PC-3 (cell line): ENCODE data around the gene SLC25A26.

Experiments
- EZH2 ChIP-seq: fragments of 300-600 bp; sonication (generic); IDR thresholded peaks from one replicate; pipeline ENCODE4 v1.6.1; 2017; ENCODE audit warnings: antibody characterized with exemption, mild to moderate bottlenecking, low read length; ENCODE audit not compliant: unreplicated experiment
- EZH2phosphoT487 ChIP-seq: fragments of 300-600 bp; sonication (generic); IDR thresholded peaks from 2 replicates; pipeline ENCODE4 v1.6.1; 2018; ENCODE audit warnings: mild to moderate bottlenecking, antibody characterized with exemption, low read length, borderline replicate concordance
- TF ChIP-seq, protein P1 (sequence below): fragments of 300-600 bp; sonication (generic); conservative IDR thresholded peaks from 2 replicates; pipeline ENCODE4 v1.5.1; 2017; ENCODE audit warnings: antibody characterized with exemption, low read depth, mild to moderate bottlenecking, low read length

DNA sequence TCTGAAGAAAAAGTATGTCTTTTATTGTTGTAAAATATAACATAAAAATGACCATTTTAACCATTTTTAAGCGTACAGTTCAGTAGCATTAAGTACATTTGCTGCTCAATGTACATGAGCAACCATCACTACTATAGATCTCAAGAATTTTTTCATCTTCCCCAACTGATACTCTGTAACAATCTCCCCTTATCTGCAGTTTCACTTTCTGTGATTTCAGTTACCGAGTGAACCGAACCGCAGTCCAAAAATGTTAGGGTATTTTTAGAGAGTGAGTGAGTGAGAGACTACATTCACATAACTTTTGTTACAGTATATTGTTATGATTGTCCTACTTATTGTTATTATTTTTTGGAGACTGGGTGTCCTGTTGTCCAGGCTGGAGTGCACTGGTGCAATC lies 9.0 kb upstream of the SLC25A26 start:
- TF ChIP-seq, protein P1, sequence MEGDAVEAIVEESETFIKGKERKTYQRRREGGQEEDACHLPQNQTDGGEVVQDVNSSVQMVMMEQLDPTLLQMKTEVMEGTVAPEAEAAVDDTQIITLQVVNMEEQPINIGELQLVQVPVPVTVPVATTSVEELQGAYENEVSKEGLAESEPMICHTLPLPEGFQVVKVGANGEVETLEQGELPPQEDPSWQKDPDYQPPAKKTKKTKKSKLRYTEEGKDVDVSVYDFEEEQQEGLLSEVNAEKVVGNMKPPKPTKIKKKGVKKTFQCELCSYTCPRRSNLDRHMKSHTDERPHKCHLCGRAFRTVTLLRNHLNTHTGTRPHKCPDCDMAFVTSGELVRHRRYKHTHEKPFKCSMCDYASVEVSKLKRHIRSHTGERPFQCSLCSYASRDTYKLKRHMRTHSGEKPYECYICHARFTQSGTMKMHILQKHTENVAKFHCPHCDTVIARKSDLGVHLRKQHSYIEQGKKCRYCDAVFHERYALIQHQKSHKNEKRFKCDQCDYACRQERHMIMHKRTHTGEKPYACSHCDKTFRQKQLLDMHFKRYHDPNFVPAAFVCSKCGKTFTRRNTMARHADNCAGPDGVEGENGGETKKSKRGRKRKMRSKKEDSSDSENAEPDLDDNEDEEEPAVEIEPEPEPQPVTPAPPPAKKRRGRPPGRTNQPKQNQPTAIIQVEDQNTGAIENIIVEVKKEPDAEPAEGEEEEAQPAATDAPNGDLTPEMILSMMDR = no peak
- TF ChIP-seq EZH2 (no peak), EZH2phosphoT487 (no peak)
